CMK (cell line): ENCODE results near the gene ODF2L.
A peak's percentile ranks its signal among the peaks of the same experiment; 100 is the strongest.
"Not testable (repeated sequence)": the region's sequence is repeated elsewhere in the genome, so short reads cannot be mapped to it uniquely, and the experiment has no call there.

ENCODE experiments used
- DNase-seq: peaks from one replicate; pipeline ENCODE4 v3.0.0-alpha.2; 2010; ENCODE audit warnings: low read depth

ODF2L gene

DNA sequence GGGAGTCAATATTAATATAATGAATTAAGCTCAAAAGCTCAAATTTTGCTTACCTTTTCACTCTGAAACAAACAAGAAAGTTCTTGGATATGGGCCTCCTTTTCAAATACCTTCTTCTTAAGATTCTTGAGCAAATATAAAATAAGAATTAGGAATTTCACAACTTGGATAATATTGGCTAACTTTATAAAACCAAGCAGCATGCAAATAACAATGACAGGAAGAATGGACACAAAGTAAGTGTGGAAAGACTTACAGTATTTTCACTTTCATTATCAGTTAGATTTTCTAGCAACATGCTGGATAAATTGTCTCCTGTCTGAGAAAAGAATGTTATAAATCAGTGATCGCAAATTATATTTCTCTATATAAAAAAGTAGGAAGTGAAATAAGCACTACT lies 13.2 kb downstream of the ODF2L start:
- no peak for DNase-seq

- DNase-seq = no peak
Measured at GRCh38 chr1:86381223-86381622, 14.9 kb downstream of the ODF2L start.

DNA sequence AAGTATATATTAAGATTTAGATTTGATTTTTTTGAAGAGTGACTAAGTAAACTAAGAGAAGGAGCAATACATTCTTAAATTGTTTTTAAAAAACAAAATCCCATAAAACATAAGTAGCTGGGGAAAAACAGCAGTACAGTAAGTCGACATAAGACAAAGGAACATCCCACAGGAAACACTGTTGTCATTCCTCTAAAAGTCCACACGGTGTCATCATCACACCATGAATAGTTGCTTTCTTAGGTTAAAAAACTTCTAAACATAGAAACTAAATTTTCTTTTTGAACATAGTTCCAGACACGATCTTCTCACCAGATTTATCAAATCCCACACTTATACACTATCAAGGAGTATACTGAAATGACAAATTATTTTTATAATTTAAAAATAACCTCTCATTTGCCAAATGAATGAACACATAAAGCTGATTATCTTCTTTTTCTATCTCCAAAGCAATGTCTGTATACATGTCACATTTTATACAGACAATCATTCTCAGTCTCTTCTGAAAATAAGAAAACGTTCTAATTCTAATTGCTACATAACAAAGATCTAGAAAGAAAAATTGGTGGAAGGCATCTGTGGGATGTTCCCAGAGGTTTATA lies 15.8 kb downstream of the ODF2L start:
- DNase-seq = peak; percentile 27

GRCh38 chr1:86378813-86379212 lies 17.3 kb downstream of the ODF2L start:
- DNase-seq = no peak

- no peak for DNase-seq
Measured at GRCh38 chr1:86377341-86377740, 18.8 kb downstream of the ODF2L start.

DNA sequence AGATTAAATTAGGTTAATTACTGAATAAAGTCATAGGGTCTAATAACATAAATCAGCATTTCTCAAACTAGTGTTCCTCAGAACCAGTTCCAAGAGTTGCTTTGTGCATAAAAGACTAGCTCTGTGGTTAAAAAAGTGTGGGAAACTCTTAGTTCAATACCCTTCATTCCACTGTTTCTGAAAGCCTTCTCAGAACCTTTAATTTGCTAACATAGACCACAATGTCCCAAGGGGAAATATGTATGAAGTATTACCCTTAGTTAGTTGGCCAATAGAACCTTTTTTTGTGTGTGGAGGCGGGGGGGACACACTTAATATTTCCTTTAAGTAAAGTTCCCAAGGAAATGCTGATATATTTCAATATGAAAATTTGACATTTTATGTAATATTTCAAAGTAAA lies 20.4 kb downstream of the ODF2L start:
- no peak for DNase-seq

GRCh38 chr1:86370601-86371022 lies 25.5 kb downstream of the ODF2L start:
- no peak for DNase-seq

GRCh38 chr1:86365896-86366295 lies 30.2 kb downstream of the ODF2L start:
- no peak for DNase-seq

DNA sequence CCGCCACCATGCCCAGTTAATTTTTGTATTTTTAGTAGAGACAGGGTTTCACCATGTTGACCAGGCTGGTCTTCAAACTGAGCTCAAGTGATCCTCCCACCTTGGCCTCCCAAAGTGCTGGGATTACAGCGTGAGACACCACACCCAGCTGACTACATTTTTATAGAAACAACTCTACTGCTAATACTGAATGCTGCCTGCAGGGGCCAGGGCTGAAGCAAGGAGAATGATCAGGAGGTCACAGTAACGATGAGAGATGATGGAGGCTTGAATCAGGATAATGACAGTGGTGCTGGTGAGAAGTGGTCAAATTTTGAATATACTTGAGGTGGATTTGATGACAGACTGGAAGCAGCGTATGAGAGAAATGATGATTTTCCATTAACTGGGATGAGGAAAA lies 33.3 kb downstream of the ODF2L start:
- no peak for DNase-seq

GRCh38 chr1:86357796-86358195 lies 38.3 kb downstream of the ODF2L start:
- DNase-seq = no peak

- DNase-seq = no peak
Measured at GRCh38 chr1:86356247-86356646, 39.9 kb downstream of the ODF2L start.

- DNase-seq = no peak
Measured at GRCh38 chr1:86352086-86352485, 44.0 kb downstream of the ODF2L start.

DNA sequence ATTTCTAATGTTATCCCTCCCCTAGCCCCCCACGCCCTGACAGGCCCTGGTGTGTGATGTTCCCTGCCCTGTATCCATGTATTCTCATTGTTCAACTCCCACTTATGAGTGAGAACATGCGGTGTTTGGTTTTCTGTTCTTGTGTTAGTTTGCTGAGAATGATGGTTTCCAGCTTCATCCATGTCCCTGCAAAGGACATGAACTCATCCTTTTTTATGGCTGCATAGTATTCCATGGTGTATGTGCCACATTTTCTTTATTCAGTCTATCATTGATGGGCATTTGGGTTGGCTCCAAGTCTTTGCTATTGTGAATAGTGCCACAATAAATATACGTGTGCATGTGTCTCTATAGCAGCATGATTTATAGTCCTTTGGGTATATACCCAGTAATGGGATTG lies 45.9 kb downstream of the ODF2L start:
- DNase-seq = not testable (repeated sequence)

- DNase-seq = no peak
Measured at GRCh38 chr1:86346388-86346787, 49.7 kb downstream of the ODF2L start.

DNA sequence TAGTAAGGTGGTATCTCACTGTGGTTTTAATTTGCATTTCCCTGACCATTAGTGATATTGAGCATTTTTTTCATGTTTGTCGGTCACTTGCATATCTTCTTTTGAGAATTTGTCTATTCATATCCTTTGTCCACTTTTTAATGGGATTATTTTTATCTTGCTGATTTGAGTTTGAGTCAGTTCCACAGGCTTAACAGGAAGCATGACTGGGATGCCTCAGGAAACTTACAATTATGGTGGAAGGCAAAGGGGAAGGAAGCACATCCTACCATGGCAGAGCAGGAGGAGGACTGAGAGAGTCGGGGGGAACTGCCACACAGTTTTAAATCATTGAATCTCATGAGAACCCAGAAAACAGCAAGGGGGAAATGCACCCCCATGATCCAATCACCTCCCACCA lies 51.1 kb downstream of the ODF2L start:
- DNase-seq = no peak

DNA sequence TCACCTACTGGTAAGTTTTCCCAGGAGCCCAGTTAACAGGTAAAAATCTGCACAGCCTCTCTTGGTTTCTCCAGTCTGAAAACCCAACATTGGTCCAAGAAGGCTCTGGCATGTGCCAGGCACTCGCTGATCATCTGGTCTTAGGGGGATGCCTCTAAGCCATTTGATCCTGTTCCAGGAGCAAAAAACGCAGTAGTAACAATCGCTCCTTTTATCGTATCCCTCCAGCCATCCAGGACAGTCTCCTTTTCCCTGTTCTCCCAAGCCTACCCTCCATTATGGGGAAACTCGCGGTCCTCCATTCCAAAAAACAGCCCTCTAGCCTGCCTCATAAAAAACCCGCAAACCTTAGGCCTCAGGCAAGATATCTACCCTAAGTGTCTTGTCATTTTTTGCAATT lies 56.2 kb downstream of the ODF2L start:
- no peak for DNase-seq

GRCh38 chr1:86339014-86339812 lies 56.9 kb downstream of the ODF2L start:
- peak; percentile 40 for DNase-seq

DNA sequence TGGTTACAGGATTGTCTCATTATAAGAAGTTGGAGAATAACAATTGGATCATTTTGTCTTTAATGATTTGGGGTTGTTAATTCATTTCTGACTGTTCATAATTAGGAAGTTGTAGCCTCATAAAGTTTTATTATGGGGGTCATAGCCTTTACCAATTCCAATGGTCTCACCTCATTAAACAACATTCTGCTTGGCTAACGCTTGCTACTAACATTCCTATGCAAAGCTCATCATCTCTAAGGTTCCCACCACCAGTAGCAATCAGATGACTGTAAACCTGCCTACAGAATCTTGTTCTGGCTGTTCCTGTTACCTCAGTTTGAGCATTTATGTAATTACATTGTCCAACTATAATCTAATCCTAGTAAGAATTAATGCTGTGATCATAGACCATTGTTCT lies 60.2 kb downstream of the ODF2L start:
- DNase-seq = no peak

DNA sequence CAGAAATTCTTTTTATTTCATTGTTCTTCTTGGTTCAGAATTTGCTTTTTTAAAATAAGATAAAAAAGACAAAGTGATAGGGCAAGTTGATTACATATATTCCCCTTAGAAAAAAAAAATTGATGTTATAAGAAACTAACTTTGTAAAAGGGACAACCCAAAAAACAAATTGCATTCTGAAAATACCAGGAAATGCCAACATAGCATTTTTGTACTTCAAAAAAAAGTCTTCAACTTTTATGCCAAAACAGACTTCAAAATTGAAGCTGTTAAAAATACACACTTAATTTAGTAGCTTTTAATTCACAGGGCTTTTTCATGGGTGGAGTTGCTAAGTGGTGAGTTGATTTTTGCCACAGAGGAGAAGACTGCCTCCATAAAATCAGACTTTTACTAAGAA lies 70.9 kb downstream of the ODF2L start:
- no peak for DNase-seq

GRCh38 chr1:86324130-86324822 lies 71.8 kb downstream of the ODF2L start:
- no peak for DNase-seq

- DNase-seq = no peak
Measured at GRCh38 chr1:86322241-86322640, 73.9 kb downstream of the ODF2L start.

GRCh38 chr1:86318436-86318835 lies 77.7 kb downstream of the ODF2L start:
- no peak for DNase-seq

GRCh38 chr1:86317926-86318325 lies 78.2 kb downstream of the ODF2L start:
- no peak for DNase-seq
